ENCODE results near the gene AP2A1. TPM values are rescaled to one million over a fixed set of nuclear protein-coding genes. Genes with fewer than 3 reads are reported as not detected.

AP2A1 gene
- total and polyA plus RNA-seq, 9 of the 15 experiments (the other 6 are each of a cell fraction or from before 2014, with no cell fraction given), result 0.55 to 150 (median 31.9) TPM

GRCh38 chr19:49795615-49796014 is 28.8 kb downstream of the AP2A1 start:
- WGBS (ENCODE audit: insufficient coverage, low coverage, missing lambda C conversion rate), result 95% methylated on average over 13 of the region's 20 CpGs
- peaks cover 90% of the 10 kb centered on the region for H3K36me3 ChIP-seq (ENCODE audit: control insufficient read depth, insufficient read depth, low read length)
- H3K9ac ChIP-seq (ENCODE audit: insufficient read depth in 1 of 2, low read depth in 2 of 2, low read length in 2 of 2), result peak overlapping the region in 1 of 2 experiments; percentile 17; a peak in 1 of 4 replicates
- H3K9me3 ChIP-seq (replicated peaks; ENCODE audit: control insufficient read depth, insufficient read depth, low read depth, low read length), result no peaks in the 10 kb centered on the region
- DNase-seq (ENCODE audit: extremely low read depth in 1 of 4, low spot score in 3 of 4) (no peak), FAIRE-seq (no peak), ATAC-seq (no peak)
- peaks cover 3% of the 10 kb centered on the region; the same call in 1 of the 3 replicates for H3K79me2 ChIP-seq (ENCODE audit: control insufficient read depth, insufficient read depth, low read length)
- no peak overlapping the region for H2AFZ ChIP-seq (ENCODE audit: low read depth, low read length)
- no peak overlapping the region for H3K27ac ChIP-seq (ENCODE audit: extremely low read depth, low read depth, low read length)
- POLR2A ChIA-PET, result no interaction called here
- no peaks in the 10 kb centered on the region; the same call in 1 of the 2 replicates for H4K20me1 ChIP-seq (replicated peaks; ENCODE audit: control insufficient read depth, insufficient read depth, low read length)
- CTCF ChIA-PET (ENCODE audit: low intra/inter-chr PET ratio), result no interaction called here
- H3K4me1 ChIP-seq (replicated peaks in 1 of 2; ENCODE audit: control insufficient read depth in 2 of 2, insufficient read depth in 2 of 2, low read length in 2 of 2), result peaks cover 0 to 30% of the 10 kb centered on the region in 2 experiments; a peak in 3 of 5 replicates
- no peak overlapping the region for H3K4me2 ChIP-seq (ENCODE audit: insufficient read depth, low read length)
- in situ Hi-C loops (cut with MboI) (no loop called here), intact Hi-C loops (cut with micrococcal nuclease) (no loop called here)
- H3K9me1 ChIP-seq (ENCODE audit: control insufficient read depth, insufficient read depth, low read length), result no peaks in the 10 kb centered on the region
- TF ChIP-seq RBFOX2 (IDR thresholded peaks at IDR 0.05; ENCODE audit: low read depth, low read length) (0 out of 2 replicates have a peak, but pooled peaks have one; percentile 23), CBX3 (IDR thresholded peaks at IDR 0.05; ENCODE audit: borderline replicate concordance in 1 of 2, low read length in 2 of 2) (no peak)
- no TSS peak for BruUV-seq (replicated peaks)
- H3K27me3 ChIP-seq (ENCODE audit: control insufficient read depth in 2 of 2, insufficient read depth in 2 of 2, low read length in 2 of 2), result no peaks in the 10 kb centered on the region
- H3K4me3 ChIP-seq, result no peak overlapping the region

GRCh38 chr19:49798574-49798973 is 31.8 kb downstream of the AP2A1 start:
- in situ Hi-C loops (cut with MboI), result no loop called here
- CTCF ChIA-PET (ENCODE audit: low intra/inter-chr PET ratio), result no interaction called here
- POLR2A ChIA-PET, result interaction anchor here (0.6 to 1.0 kb wide), 2 partner anchors 52 to 1390 kb away, joined by 4 to 5 read pairs; partner anchors contain the start of gene PTOV1

More at GRCh38 chr19:49798574-49798973, 31.8 kb downstream of the AP2A1 start:
- no peak overlapping the region for H3K27ac ChIP-seq (ENCODE audit: extremely low read depth, low read depth, low read length)
- intact Hi-C loops (cut with micrococcal nuclease), result no loop called here
- FAIRE-seq (no peak), ATAC-seq (no peak), DNase-seq (ENCODE audit: extremely low read depth in 1 of 4, low spot score in 3 of 4) (no peak)
- TF ChIP-seq DPF2 (IDR thresholded peaks at IDR 0.05), result no peak
- 0 out of 2 replicates have a peak, but pooled peaks have one; percentile 7 for TF ChIP-seq RBFOX2 (IDR thresholded peaks at IDR 0.05; ENCODE audit: low read depth, low read length)
- H2AFZ ChIP-seq (ENCODE audit: low read depth, low read length), result no peak overlapping the region
- H3K4me3 ChIP-seq, result no peak overlapping the region
- H3K36me3 ChIP-seq (ENCODE audit: control insufficient read depth, insufficient read depth, low read length), result peaks cover 93% of the 10 kb centered on the region
- H4K20me1 ChIP-seq (replicated peaks; ENCODE audit: control insufficient read depth, insufficient read depth, low read length), result no peaks in the 10 kb centered on the region; the same call in 1 of the 2 replicates
- BruUV-seq (replicated peaks), result no TSS peak
- H3K9me1 ChIP-seq (ENCODE audit: control insufficient read depth, insufficient read depth, low read length), result no peaks in the 10 kb centered on the region
- peaks cover 0 to 36% of the 10 kb centered on the region in 2 experiments; a peak in 2 of 5 replicates for H3K4me1 ChIP-seq (replicated peaks in 1 of 2; ENCODE audit: control insufficient read depth in 2 of 2, insufficient read depth in 2 of 2, low read length in 2 of 2)
- no peaks in the 10 kb centered on the region for H3K79me2 ChIP-seq (ENCODE audit: control insufficient read depth, insufficient read depth, low read length)
- 94% methylated on average over 8 of the region's 11 CpGs for WGBS (ENCODE audit: insufficient coverage, low coverage, missing lambda C conversion rate)
- H3K9me3 ChIP-seq (replicated peaks; ENCODE audit: control insufficient read depth, insufficient read depth, low read depth, low read length), result no peaks in the 10 kb centered on the region
- H3K9ac ChIP-seq (ENCODE audit: insufficient read depth in 1 of 2, low read depth in 2 of 2, low read length in 2 of 2), result peak overlapping the region in 1 of 2 experiments; percentile 45; a peak in 1 of 4 replicates
- H3K4me2 ChIP-seq (ENCODE audit: insufficient read depth, low read length), result no peak overlapping the region
- no peaks in the 10 kb centered on the region for H3K27me3 ChIP-seq (ENCODE audit: control insufficient read depth in 2 of 2, insufficient read depth in 2 of 2, low read length in 2 of 2)
